ENCODE data around the gene TMF1.

- TF ChIP-seq POLR2A (IDR thresholded peaks at IDR 0.05; ENCODE audit: control extremely low read depth in 1 of 2, low read depth in 2 of 2, low read length in 2 of 2) (no peak), CBX8 (IDR thresholded peaks at IDR 0.05; ENCODE audit: borderline replicate concordance, low read depth, low read length) (no peak), MAFK (IDR thresholded peaks at IDR 0.05; ENCODE audit: low read depth, low read length) (no peak), CEBPB (IDR thresholded peaks at IDR 0.05; ENCODE audit: low read depth, low read length) (no peak), CTCF (IDR thresholded peaks at IDR 0.05; ENCODE audit: control extremely low read depth in 1 of 3, insufficient read depth in 1 of 3, low read depth in 1 of 3, low read length in 3 of 3) (no peak), POLR2AphosphoS5 (IDR thresholded peaks at IDR 0.05; ENCODE audit: low read depth, low read length) (no peak), BRCA1 (IDR thresholded peaks at IDR 0.05; ENCODE audit: low read depth, low read length) (no peak)
Observed at GRCh38 chr3:68984011-68984530, 68.1 kb downstream of the TMF1 start.

Measured in H1 (cell line).